GM21786 (cell line): ENCODE results near the gene TMEM143.
"Not testable (repeated sequence)": the region's sequence is repeated elsewhere in the genome, so short reads cannot be mapped to it uniquely, and the experiment has no call there.

Source experiments
- ATAC-seq: cut with Tn5 transposase; IDR thresholded peaks from one replicate; pipeline ENCODE4 v1.9.1; 2021; ENCODE audit not compliant: unreplicated experiment

Gene TMEM143

DNA sequence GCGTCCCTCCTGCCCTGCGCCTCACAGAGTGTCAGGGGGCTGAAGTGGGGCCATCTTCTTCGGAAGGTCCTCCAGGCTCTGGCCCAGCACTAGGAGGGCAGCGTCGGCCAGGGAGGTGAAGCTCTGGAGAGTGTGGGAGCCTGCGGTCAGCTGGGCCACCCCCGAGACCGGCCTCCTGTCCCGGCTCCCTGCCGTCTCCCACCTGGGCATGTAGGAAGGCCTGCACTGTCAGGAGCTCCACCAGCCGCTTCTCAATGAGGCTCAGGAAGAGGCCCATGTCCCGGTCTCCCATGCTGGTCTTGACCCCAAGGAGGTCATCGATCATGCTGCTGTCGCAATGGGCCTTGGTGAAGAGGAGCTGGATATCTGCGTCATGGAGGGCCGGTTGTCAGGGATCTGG, 65.8 kb downstream of the TMEM143 start:
- no peak for ATAC-seq

DNA sequence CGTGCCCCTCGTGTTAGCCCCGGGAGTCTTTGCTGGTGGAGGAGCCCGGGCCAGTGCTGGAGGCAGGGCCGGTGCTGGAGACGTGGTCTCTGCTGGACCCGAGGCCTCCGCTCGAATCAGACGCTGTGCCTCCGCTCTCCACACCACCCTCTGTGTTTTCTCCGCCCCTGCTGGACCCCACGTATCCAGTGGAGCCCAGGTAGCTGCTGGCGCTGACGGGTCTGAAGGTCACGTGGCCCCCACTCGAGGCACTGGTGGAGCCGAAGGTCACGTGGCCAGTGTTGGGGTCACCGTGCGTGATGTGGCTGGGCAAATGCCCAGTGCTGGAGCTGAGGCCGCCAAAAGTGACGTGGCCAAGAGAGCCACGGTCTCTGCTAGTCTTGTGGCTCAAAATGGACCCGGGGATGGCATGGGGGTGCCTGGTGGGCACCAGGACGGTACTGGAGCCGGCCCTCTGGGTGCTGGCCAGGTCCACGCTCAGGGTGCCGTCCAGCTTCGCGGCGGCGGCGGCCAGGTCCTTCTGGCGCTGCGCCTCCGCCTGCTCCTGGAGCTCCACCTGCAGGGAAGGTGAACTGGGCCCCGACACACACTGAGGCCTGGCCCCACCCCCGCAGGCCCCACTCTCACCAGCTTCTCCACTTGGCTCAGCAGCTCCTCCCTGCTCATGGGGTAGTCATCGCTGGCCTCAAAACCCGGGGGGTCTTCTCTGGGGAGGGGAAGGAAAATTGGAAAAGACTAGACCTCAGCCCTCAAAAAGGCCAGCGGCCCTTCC, 66.6 kb downstream of the TMEM143 start:
- no peak for ATAC-seq

DNA sequence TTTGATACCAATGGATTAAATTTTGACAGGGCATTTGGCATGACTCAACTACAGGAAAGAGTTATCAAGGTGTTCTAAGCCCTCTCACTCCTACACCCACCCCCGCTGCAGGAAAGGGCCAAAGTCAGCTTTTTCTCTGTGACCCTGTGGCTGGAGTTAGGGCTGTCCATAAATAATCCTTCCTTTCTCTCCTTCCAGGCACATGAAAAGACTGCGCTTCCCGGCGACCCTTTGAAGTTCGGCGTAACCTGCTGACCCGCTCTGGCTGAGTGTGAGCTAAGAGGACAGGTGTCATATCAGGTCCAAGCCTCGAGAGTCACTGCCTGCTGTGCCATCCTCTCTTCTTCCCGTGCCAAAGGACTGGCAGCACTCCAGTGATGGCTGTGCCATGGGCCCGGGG, 68.3 kb downstream of the TMEM143 start:
- ATAC-seq = no peak

DNA sequence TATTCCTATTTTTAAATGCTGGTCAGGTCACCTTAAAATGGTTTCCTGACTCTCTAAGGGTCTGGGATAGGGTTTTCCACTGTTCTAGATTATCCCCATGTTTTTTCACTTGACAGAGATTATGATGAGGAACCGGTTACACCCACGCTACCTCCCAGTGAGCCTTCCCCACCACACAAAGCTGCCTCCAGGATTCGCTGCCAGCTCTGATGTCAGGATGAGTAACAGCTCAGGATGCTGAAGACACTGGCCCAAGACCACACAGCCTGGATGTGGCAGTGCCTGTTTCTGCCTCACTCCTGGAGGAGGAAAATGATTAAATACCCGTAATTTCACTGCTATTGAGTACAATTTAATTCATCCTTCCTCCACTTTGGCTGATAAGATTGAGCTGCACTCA, 70.9 kb downstream of the TMEM143 start:
- no peak for ATAC-seq

DNA sequence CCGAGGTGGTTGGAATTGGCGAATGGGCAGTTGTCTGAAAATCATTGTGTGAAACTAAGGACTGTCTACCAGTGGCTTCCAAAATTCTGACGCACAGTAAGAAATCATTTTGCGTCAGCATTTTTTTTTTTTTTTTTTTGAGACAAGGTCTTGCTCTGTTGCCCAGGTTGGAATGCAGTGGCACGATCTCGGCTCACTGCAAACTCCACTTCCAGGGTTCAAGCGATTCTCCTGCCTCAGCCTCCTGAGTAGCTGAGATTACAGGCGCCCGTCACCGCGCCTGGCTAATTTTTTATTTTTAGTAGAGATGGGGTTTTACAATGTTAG, 72.3 kb downstream of the TMEM143 start:
- not testable (repeated sequence) for ATAC-seq

DNA sequence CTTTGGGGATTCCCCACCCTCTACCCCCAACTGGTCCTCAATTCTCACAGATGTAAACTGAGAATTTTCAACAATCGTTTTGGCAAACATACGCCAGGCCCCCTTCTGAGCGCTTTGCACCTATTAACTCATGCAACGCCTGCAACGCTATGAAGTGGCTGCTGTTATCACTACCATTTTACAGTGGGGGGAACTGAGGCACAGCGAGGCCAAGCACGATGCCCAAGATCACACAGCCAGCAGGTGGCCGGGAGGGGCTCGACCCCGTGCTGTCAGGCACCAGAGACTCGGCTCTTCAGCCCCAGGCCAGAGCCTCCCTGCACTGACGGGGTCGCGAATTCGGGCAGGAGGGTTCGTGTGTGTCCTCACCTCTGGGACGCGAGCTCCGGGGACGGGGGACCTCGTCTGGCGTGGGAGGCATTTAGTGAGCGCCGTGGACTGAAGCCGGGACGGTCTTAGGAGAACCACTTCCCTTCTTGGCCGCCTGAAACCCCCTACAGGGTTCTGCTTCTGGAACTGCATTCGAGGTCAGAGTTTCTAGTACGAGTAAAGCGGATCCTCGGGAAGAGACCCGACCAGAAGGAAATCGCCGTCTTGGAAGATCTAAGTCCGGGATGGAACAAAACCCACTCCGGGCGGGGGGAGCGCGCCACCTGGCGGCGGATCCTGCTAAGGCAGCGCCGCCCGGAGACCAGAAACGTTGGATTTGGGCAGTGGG, 72.8 kb downstream of the TMEM143 start:
- no peak for ATAC-seq

DNA sequence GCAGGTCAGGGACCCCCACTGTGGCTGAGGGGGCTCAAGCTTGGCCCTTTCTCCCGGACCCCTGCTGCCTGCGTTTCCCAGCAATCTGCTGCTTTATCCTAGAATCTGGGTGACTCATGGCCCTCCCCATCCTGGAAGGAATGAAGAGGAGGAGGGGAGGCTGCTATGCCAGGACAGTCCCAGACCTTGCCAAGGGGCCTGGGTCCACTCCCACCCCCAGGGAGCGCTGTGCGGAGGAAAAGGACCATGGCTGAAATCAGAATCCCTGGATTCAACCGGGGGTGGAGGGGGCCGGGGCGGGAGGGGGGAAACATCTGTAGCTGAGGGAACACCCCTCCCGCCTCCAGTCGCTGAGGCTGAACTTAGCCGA, 73.4 kb downstream of the TMEM143 start:
- ATAC-seq = no peak

DNA sequence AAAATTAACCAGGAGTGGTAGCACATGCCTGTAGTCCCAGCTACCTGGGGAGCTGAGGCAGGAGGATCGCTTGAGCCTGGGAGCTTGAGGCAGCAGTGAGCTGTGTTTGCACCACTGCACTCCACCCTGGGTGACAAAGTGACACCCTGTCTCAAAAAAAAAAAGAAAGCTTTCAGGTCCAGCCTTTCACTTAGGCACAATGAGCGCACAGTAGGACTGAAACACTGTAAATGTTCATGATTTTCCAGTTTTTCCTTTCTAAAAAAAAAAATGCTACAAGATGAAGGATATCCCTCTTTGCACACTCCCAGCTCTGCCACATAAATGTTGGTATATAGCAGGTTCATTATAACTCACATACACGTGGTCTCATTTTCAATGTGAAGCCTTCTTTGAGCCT, 76.0 kb downstream of the TMEM143 start:
- ATAC-seq = no peak

DNA sequence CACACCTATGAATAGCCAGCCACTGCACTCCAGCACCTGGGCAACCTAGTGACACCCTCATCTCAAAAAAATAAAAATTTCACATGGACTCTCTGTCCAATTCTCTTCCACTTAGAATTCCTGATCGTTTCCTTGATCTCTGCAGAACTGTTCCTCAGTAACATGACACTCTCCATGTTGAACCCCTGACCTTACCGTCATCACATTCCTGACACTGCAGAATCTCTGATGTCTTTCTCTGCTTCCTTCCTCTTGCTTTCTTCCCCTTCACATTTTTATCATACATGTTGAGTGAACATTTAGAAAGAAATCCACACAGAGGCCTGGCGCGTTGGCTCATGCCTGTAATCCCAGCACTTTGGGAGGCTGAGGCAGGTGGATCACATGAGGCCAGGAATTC, 78.8 kb downstream of the TMEM143 start:
- ATAC-seq = no peak

DNA sequence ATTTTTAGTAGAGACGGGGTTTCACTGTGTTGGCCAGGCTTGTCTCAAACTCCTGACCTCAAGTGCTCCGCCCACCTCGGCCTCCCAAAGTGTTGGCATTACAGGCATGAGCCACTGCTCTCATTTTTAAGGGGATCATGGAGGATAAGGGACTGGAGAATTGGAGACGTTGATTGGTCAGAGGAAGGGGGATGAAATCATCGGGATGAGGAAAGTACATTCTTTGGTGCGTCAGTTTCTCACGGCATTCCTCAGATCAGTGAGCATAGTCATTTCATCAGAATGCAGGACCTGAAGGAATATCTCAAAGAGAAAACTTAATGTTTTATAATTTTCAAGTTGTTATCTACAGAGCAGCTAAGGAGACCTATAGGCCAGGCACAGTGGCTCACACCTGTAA, 79.8 kb downstream of the TMEM143 start:
- ATAC-seq = no peak
